Measurements from ENCODE around the gene PRDM8.
"Not testable (repeated sequence)": the region's sequence is repeated elsewhere in the genome, so short reads cannot be mapped to it uniquely, and the experiment has no call there.

PRDM8 gene

GRCh38 chr4:80196922-80197573 lies at the start of gene PRDM8:
Gene PRDM8 (plus strand): TSS chr4:80197503. CDS start chr4:80200081, 2,578 bp downstream.
- no peak for DNase-seq (ENCODE audit: low read depth in 4 of 4, low spot score in 1 of 4)

GRCh38 chr4:80150387-80151180 lies 46.7 kb upstream of the PRDM8 start:
- DNase-seq (ENCODE audit: low read depth in 4 of 4, low spot score in 1 of 4): no peak

- no peak for DNase-seq (ENCODE audit: low read depth in 4 of 4, low spot score in 1 of 4)
These were observed 45.3 kb upstream of the PRDM8 start for GRCh38 chr4:80151981-80152380.

- DNase-seq (ENCODE audit: low read depth in 4 of 4, low spot score in 1 of 4): no peak
These were observed 43.3 kb upstream of the PRDM8 start for GRCh38 chr4:80153874-80154544.

GRCh38 chr4:80154545-80154933 lies 42.8 kb upstream of the PRDM8 start:
- no peak for DNase-seq (ENCODE audit: low read depth in 4 of 4, low spot score in 1 of 4)

GRCh38 chr4:80155316-80155982 lies 41.9 kb upstream of the PRDM8 start:
- no peak for DNase-seq (ENCODE audit: low read depth in 4 of 4, low spot score in 1 of 4)

GRCh38 chr4:80156410-80156809 lies 40.9 kb upstream of the PRDM8 start:
- no peak for DNase-seq (ENCODE audit: low read depth in 4 of 4, low spot score in 1 of 4)

- no peak for DNase-seq (ENCODE audit: low read depth in 4 of 4, low spot score in 1 of 4)
These were observed 35.8 kb upstream of the PRDM8 start for GRCh38 chr4:80161413-80162058.

- no peak for DNase-seq (ENCODE audit: low read depth in 4 of 4, low spot score in 1 of 4)
These were observed 34.9 kb upstream of the PRDM8 start for GRCh38 chr4:80162418-80162817.

GRCh38 chr4:80165855-80166254 lies 31.4 kb upstream of the PRDM8 start:
- DNase-seq (ENCODE audit: low read depth in 4 of 4, low spot score in 1 of 4): no peak

- no peak for DNase-seq (ENCODE audit: low read depth in 4 of 4, low spot score in 1 of 4)
These were observed 26.1 kb upstream of the PRDM8 start for GRCh38 chr4:80171251-80171650.

GRCh38 chr4:80171656-80172055 lies 25.6 kb upstream of the PRDM8 start:
- no peak for DNase-seq (ENCODE audit: low read depth in 4 of 4, low spot score in 1 of 4)

GRCh38 chr4:80172203-80172602 lies 25.1 kb upstream of the PRDM8 start:
- no peak for DNase-seq (ENCODE audit: low read depth in 4 of 4, low spot score in 1 of 4)

- no peak for DNase-seq (ENCODE audit: low read depth in 4 of 4, low spot score in 1 of 4)
These were observed 23.9 kb upstream of the PRDM8 start for GRCh38 chr4:80173401-80173800.

- no peak for DNase-seq (ENCODE audit: low read depth in 4 of 4, low spot score in 1 of 4)
These were observed 23.5 kb upstream of the PRDM8 start for GRCh38 chr4:80173841-80174240.

GRCh38 chr4:80177793-80178192 lies 19.5 kb upstream of the PRDM8 start:
- not testable (repeated sequence) for DNase-seq (ENCODE audit: low read depth in 4 of 4, low spot score in 1 of 4)

GRCh38 chr4:80178964-80179363 lies 18.3 kb upstream of the PRDM8 start:
- DNase-seq (ENCODE audit: low read depth in 4 of 4, low spot score in 1 of 4): no peak

GRCh38 chr4:80179637-80180161 lies 17.6 kb upstream of the PRDM8 start:
- no peak for DNase-seq (ENCODE audit: low read depth in 4 of 4, low spot score in 1 of 4)

GRCh38 chr4:80180743-80181142 lies 16.6 kb upstream of the PRDM8 start:
- DNase-seq (ENCODE audit: low read depth in 4 of 4, low spot score in 1 of 4): no peak

GRCh38 chr4:80182237-80182866 lies 15.0 kb upstream of the PRDM8 start:
- DNase-seq (ENCODE audit: low read depth in 4 of 4, low spot score in 1 of 4): no peak
